Heart right ventricle (tissue), 16 donors: ENCODE measurements around the gene GPR65. TPM values are rescaled to one million over a fixed set of nuclear protein-coding genes. Genes with fewer than 3 reads are reported as not detected.

ENCODE experiments used
- ATAC-seq, 8 donors: fragments of 200-7000 bp; cut with Tn5 transposase; one replicate each; pipeline ENCODE4 v1.9.1; 2020; ENCODE audit warnings: mild to moderate bottlenecking in 8 of 8, moderate library complexity in 8 of 8, moderate number of reproducible peaks in 1 of 8
- DNase-seq, 2 donors: peaks; one replicate each; pipeline ENCODE4 v3.0.0-alpha.2; 2020
- H3K27ac ChIP-seq, 10 donors: fragments of 200-600 bp; sonication (generic) in 2 of 10; one replicate each; pipeline versions ENCODE4 v1.5.0 to v1.8.0; 2020 to 2022; ENCODE audit warnings: mild to moderate bottlenecking in 3 of 10
- H3K27me3 ChIP-seq, 7 donors: fragments of 200-600 bp; one replicate each; pipeline ENCODE4 v1.8.0; 2021 to 2022; ENCODE audit warnings: mild to moderate bottlenecking in 2 of 7
- H3K36me3 ChIP-seq, 9 donors: fragments of 200-600 bp; sonication (generic) in 1 of 9; one replicate each; pipeline versions ENCODE4 v1.5.0 to v1.8.0; 2020 to 2022; ENCODE audit warnings: mild to moderate bottlenecking in 2 of 9
- H3K4me1 ChIP-seq, 9 donors: fragments of 200-600 bp; sonication (generic) in 1 of 9; one replicate each; pipeline versions ENCODE4 v1.5.0 to v1.8.0; 2020 to 2022; ENCODE audit warnings: mild to moderate bottlenecking in 4 of 9
- H3K4me3 ChIP-seq, 10 donors: fragments of 200-600 bp; sonication (generic) in 2 of 10; one replicate each; pipeline versions ENCODE4 v1.5.0 to v1.8.0; 2020 to 2022; ENCODE audit warnings: mild to moderate bottlenecking in 7 of 10, moderate library complexity in 2 of 10
- H3K9me3 ChIP-seq, 11 donors: fragments of 200-600 bp in 10 of 11; sonication (generic) in 2 of 11; one replicate each; pipeline versions ENCODE4 v1.5.0 to v1.8.0; 2013 to 2022; ENCODE audit warnings: mild to moderate bottlenecking in 2 of 11, control low read depth in 1 of 11, moderate library complexity in 1 of 11
- WGBS, 2 donors: extraction: QIAGEN DNeasy Blood & Tissue Kit; methylation state at CpG; one replicate each; pipeline ENCODE4 v1.1.7; 2013; ENCODE audit warnings: inconsistent platforms in 1 of 2; 5-methylcytosine and 5-hydroxymethylcytosine counted together
- intact Hi-C, 10 donors: fragments of 100-400 bp; cut with DNase I; formaldehyde crosslinking; loops; one replicate each; pipeline versions ENCODE4 v1.11.1 to v1.14.2; 2022
- polyA plus RNA-seq, 2 donors: library from polyadenylated mRNA; stranded (reverse); fragments of 200-250 nt; gene quantifications; one replicate each; pipeline ENCODE4 v1.2.3, GENCODE V29; 2013
- total RNA-seq, 10 donors: library from RNA; stranded (reverse); fragmentation: NEBNext Ultra II Directional in 3 of 10; extraction: Animal tissue kit (Norgen Biotek cat#: 25700) in 3 of 10; gene quantifications; one replicate each; pipeline versions ENCODE4 v1.2.1 to v1.2.4, GENCODE V29; 2021 to 2023
- TF ChIP-seq, protein P1 (sequence below), 9 donors: fragments of 200-600 bp; sonication (generic) in 2 of 9; IDR thresholded peaks; one replicate each; pipeline versions ENCODE4 v1.5.0 to v1.8.0; 2021 to 2022; ENCODE audit warnings: antibody characterized with exemption in 9 of 9, mild to moderate bottlenecking in 5 of 9, moderate library complexity in 1 of 9
- donor health status: Arrhythmogenic right ventricular cardiomyopathy.
- donor health status: ischemic (EF 13 %, LVEDD 7.1; RV severe dilation, severe dysfunction).
- donor health status: healthy with polysubstance abuse.
- donor health status: DM: no; HTN: yes; CAD: no.
- donor health status: DM: no; HTN: no; CAD: no.
- donor health status: ischemic (EF 25% LVEDD 6.9; RV normal size, moderate dysfunction).
- donor health status: ischemic (EF 25% LVEDD 5.7; RV mildly dilated, moderate dysfunction).
- donor health status: healthy.
- donor health status: DM: yes; HTN: yes; CAD: no.
- donor health status: Ischemic cardiomyopathy.
- donor health status: ischemic (EF 35%, LVEDD 5.7; RV mildly dilated, moderate dysfunction).
- donor health status: nonischemic (EF 11% LVEDD 7.7; RV severe dilation, severe dysfunction).
- donor health status: DM: yes; HTN: yes; CAD: no.
- donor health status: PGD.
- donor health status: ischemic (EF 29% LVEDD 5.4; RV normal size, mild dysfunction).
- donor health status: nonischemic (EF 23%, LVEDD 6.1; RV moderate dilation, normal function).

The GPR65 gene
- total and polyA plus RNA-seq, 12 donors = 0.09 to 3.2 (median 0.29) TPM

DNA sequence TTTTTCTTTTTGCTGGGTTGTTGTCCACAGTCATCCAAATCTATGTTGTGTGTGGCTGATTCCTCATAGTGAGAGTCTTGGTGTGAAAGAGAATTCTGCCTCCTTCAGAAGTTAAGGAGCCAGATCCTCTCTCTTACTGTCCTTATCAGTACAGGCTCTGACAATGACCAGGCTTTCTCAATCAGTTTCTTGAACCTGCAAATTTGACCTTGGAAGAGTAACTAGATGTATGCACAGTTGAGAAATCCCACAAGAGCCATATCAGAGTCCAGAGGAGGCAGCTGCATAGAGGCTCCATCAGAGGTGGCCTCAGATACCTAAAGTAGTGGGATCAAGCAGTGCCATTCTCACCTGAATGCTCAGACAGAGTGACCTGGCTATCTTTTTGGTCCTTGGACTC, 6.5 kb upstream of the GPR65 start:
- H3K4me1 ChIP-seq = peaks cover 0 to 66% (median 10%) of the 10 kb centered on the region in 9 donors
- no peak for ATAC-seq
- DNase-seq = no peak
- H3K9me3 ChIP-seq = no peaks in the 10 kb centered on the region
- no peaks in the 10 kb centered on the region for H3K36me3 ChIP-seq
- intact Hi-C loops = loop anchor here in 1 of 10 donors (10.0 kb wide), 1 partner anchor 386 kb away; the partner anchor contains the start of gene SPATA7
- H3K4me3 ChIP-seq = no peak overlapping the region
- H3K27ac ChIP-seq = peak overlapping the region in 1 of 10 donors; percentile 71
- TF ChIP-seq, protein P1, sequence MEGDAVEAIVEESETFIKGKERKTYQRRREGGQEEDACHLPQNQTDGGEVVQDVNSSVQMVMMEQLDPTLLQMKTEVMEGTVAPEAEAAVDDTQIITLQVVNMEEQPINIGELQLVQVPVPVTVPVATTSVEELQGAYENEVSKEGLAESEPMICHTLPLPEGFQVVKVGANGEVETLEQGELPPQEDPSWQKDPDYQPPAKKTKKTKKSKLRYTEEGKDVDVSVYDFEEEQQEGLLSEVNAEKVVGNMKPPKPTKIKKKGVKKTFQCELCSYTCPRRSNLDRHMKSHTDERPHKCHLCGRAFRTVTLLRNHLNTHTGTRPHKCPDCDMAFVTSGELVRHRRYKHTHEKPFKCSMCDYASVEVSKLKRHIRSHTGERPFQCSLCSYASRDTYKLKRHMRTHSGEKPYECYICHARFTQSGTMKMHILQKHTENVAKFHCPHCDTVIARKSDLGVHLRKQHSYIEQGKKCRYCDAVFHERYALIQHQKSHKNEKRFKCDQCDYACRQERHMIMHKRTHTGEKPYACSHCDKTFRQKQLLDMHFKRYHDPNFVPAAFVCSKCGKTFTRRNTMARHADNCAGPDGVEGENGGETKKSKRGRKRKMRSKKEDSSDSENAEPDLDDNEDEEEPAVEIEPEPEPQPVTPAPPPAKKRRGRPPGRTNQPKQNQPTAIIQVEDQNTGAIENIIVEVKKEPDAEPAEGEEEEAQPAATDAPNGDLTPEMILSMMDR (IDR thresholded peaks at IDR 0.05) = no peak
- no peaks in the 10 kb centered on the region for H3K27me3 ChIP-seq

DNA sequence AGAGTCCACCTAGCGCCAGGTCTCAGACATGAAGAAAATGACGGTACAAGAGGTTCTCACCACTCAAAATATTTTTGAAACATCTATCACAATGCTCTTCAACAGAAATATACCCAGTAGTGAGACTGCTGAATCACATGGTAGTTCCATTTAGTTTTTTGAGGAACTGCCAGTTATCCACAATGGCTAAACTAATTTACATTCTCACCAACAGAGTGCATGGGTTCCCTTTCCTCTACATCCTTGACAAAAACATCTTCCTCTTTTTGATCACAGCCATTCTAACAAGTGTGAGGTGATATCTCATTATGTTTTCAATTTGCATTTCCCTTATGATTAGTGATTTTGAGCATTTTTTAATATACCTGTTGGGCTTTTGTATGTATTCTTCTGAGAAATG, 5.7 kb upstream of the GPR65 start:
- DNase-seq (no peak), ATAC-seq (peak in 1 of 8 donors; percentile 41)
- 84 to 85% methylated on average over 2 of the region's 2 CpGs for WGBS, 2 donors
- peaks cover 0 to 68% (median 10%) of the 10 kb centered on the region in 9 donors for H3K4me1 ChIP-seq
- intact Hi-C loops = loop anchor here in 1 of 10 donors (10.0 kb wide), 1 partner anchor 386 kb away; the partner anchor contains the start of gene SPATA7
- no peaks in the 10 kb centered on the region for H3K9me3 ChIP-seq
- no peak overlapping the region for H3K4me3 ChIP-seq
- H3K27ac ChIP-seq = peak overlapping the region in 1 of 10 donors; percentile 71
- H3K36me3 ChIP-seq = no peaks in the 10 kb centered on the region
- H3K27me3 ChIP-seq = no peaks in the 10 kb centered on the region
- TF ChIP-seq, protein P1 (IDR thresholded peaks at IDR 0.05) = no peak

DNA sequence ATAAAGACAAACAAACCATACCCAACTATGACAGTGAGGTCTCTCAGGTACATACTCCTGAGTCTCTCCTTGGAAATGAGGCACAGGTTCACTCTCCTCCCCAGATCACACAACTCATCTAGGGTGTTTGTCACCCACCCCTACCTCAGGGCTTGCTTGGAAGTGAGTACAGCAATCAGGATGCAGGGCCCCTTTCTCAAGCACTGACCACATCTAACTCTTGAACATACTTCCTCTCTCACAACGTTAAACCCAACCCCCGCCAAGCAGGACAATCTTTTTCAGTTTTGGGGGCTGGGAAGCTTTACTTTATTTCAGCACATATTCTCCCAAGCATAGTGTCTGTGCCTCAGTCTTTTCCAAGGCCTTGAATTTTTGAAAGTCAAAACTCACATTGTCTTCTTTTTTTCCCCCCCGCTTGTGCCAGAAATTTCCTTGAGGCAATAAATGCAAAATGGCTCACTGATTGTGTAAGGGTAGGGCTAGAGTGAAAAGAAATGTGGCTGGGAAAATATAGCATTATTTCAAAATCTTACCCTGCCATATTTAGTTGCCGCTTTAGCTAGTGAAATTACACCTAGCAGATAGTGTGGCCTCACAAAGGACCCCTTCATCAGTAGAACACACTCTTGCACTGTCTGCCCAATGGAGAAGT, 2.4 kb upstream of the GPR65 start:
- Histone ChIP-seq H3K4me3 (no peak overlapping the region), H3K4me1 (peaks cover 0 to 64% (median 0%) of the 10 kb centered on the region in 9 donors), H3K27ac (peak overlapping the region in 1 of 10 donors; percentile 87), H3K36me3 (no peaks in the 10 kb centered on the region), H3K27me3 (no peaks in the 10 kb centered on the region), H3K9me3 (no peaks in the 10 kb centered on the region)
- 76 to 80% methylated on average over 4 of the region's 4 CpGs for WGBS, 2 donors
- intact Hi-C loops = no loop called here
- ATAC-seq (no peak), DNase-seq (no peak)
- TF ChIP-seq, protein P1 (IDR thresholded peaks at IDR 0.05) = no peak

DNA sequence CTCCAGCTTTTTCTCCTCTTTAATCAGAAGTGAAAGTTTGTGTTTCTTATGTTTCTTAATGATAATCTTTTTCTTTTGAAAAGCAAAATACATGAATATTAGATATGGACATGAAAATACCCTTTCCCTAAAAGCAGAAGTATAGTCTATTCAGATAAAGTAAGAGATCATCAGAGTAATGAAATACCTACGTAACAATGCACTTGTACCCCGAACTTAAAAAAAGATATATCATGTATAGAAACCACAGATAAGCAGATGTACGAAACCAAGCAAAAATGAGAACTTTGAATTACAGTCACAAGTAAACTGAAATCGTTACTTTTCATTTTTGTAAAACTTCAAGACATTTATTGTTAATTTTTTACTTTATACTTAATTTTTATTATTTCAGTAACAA, 1.5 kb upstream of the GPR65 start:
- ATAC-seq = no peak

More for the DNA sequence above, 1.5 kb upstream of the GPR65 start:
- TF ChIP-seq, protein P1 (IDR thresholded peaks at IDR 0.05) = no peak
- 87 to 94% methylated on average over 4 of the region's 4 CpGs for WGBS, 2 donors
- H3K27me3 ChIP-seq = no peaks in the 10 kb centered on the region
- peaks cover 0 to 67% (median 0%) of the 10 kb centered on the region in 9 donors for H3K4me1 ChIP-seq
- DNase-seq = no peak
- no peak overlapping the region for H3K4me3 ChIP-seq
- intact Hi-C loops = no loop called here
- H3K27ac ChIP-seq = peak overlapping the region in 1 of 10 donors; percentile 87
- no peaks in the 10 kb centered on the region for H3K9me3 ChIP-seq
- no peaks in the 10 kb centered on the region for H3K36me3 ChIP-seq
